GM12891 (cell line): ENCODE data around the gene ARHGEF17.

Experiments used
- POLR2A ChIP-seq: IDR thresholded peaks from 2 replicates; pipeline ENCODE4 v1.6.1; 2011; ENCODE audit warnings: low read depth, low read length, control low read depth
- TAF1 ChIP-seq: IDR thresholded peaks from 2 replicates; pipeline ENCODE4 v1.6.1; 2011; ENCODE audit warnings: low read depth, low read length, control low read depth

DNA sequence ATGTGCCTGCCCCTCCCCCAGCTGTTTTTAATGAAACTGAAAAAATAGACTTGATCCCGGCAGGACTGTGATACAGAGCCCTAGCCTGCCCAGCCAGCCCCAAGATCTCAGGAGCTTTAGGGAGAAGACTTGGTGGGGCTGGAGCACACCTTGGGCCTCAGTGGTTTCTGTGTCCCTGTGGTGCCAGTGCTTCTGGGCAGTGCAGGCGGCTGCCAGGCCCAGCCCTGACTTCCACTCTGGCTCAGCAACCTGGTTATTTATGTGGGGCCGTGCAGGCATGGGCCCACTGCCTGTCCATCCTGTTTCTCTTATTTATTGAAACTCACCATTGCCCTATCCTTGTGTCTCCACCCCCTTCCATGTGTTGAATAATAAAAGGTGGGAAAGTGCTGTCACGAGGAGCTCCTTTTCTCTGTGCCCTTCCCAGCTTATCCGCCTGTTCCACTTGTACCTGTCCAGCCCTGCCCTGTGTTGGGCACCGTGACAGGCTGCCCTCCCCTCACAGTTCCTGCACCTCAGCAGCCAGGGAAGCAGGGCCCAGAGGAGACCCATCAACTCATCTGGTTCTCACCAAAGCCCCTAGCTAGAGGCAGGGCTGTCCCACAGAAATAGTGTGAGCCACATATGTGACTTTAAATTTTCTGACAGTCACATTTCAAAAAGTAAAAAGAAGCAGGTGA is 88.3 kb downstream of the ARHGEF17 start:
- TF ChIP-seq POLR2A: no peak
- TF ChIP-seq TAF1: no peak
